GM21390 (cell line): Measurements from ENCODE around the gene CXCL10.

Source experiments
- ATAC-seq: cut with Tn5 transposase; IDR thresholded peaks from one replicate; pipeline ENCODE4 v1.9.1; 2021; ENCODE audit not compliant: unreplicated experiment

Gene CXCL10

DNA sequence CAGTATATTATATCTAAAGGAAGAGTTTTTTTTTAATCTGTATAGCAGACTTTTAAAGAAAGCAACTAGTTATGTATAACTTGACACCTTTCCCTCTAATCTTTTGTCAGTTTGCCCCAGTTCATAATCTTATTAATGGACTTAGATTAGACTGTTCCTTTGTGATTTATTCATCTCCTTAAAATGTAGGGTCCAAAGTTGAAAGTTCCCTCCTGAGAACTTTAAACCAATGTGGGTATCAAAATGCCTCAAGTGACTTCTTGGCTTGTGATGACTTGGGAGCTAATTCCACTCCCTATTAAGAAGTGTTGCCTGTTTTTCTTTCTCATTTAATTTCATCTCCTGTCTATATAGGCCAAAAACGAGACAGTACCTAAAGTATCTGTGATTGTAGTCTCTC, 26.2 kb downstream of the CXCL10 start:
- no peak for ATAC-seq

DNA sequence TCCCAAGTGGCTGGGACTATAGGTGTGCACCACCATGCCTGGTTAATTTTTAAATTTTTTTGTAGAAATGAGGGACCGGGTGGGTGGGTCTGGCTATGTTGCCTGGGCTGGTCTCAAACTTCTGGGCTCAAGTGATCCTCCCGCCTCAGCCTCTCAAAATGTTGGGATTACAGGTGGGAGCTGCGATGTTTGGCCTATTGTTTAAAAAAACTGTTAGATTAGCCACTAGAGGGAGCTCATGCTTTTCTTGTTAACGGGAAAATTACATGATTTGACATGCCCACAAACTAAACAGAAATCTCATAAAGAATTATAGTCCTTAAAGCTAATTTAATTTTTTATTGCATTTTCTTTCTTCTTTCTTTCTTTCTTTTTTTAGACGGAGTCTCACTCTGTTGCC, 27.6 kb downstream of the CXCL10 start:
- ATAC-seq: no peak

DNA sequence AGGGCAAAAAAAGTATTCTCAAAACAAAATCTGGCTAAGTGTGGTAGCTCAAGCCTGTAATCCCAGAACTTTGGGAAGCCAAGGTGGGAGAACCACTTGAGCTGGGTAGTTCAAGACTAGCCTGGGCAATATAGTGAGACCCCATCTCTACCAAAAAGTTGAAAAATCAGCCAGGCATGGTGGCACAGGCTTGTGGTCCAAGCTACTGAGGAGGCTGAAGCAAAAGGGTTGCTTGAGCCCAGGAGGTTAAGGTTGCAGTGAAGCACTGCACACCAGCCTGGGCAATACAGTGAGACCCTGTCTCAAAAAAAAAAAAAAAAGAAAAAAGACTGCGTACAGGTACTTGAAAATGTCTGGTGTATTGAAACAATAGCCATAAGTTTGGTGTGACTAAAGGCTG, 30.8 kb downstream of the CXCL10 start:
- no peak for ATAC-seq

DNA sequence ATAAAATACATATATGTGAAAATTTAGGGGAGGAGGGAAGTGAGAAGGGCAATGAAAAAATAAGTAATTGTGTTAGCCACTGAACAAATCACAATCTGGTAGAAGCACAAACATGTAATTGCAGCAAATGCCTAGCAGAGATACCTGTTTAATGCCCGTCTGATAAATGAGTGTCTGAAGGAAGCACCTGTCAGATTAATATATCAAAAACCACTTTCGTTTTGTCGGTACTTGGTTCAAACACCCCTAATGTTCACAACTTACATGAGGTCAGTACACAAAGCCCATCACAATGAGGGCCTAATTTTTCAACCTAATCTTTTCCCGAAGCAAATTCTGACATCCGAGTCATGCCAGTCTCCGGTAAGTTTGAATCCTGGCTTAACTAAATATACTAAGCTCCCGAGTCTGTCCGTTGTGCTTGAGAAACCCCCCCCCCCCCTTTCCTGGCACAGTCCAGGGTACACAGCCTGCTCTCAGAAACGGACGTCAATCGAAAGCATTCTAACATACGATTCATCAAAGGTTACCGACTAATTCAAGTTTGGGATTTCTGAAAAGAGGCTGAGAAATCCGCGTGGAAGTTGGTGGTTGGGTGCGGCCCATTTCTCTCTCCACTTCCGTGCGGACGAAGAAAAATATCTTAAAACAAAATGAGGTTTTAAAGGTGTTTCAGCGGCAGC, 33.3 kb downstream of the CXCL10 start:
- no peak for ATAC-seq

DNA sequence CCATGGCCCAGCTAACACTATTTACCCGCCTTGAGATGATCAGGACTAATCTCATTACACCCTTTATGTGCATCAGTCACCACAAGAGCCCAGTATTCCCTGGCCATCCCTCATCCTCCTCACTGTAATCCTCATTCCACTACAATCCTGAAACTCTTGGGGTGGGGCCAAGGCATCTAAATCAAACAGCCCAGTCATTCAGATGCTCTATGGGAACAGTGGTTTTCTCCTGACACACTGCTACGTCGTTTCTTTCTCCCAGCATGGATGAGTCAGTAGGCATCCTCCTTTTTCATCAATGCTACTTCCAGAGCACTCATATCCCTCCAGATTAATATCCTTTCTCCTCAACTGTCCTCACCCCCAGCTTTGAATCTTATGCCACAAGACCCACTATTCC, 38.2 kb downstream of the CXCL10 start:
- ATAC-seq: no peak

DNA sequence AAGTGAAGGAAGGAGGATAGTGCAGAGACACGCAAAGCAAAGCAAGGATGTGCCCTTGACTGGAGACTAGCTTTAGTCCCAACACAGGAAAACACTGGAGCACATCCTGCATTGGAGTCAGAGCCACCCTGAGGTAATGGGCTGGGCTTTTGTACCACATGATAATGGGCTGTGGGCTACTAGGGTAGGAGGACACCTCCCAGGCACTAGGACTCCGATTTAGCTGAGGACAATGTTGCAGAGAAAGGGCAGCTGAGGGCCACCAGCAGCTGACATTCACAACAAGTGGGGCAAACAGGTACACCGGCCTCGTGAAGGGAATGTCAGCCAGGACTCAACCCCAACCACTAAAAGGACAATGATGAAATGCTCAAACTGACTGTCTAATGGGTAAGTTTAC, 42.7 kb downstream of the CXCL10 start:
- ATAC-seq: no peak

DNA sequence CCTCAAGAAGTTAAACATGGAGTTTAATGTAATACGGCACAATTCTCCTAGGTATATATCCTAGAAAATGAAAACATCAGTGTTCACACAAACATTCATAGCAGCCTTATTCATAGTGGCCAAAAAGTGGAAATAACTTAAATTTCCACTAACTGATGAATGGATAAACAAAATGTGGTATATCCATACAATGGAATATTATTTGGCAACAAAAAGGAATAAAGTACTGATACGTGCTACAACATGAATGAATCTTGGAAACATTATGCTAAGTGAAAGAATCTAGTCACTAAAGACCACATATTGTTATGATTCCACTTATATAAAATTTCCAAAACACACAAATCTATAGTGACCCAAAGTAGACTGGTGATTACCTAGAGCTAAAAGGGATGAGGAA, 47.1 kb downstream of the CXCL10 start:
- no peak for ATAC-seq

DNA sequence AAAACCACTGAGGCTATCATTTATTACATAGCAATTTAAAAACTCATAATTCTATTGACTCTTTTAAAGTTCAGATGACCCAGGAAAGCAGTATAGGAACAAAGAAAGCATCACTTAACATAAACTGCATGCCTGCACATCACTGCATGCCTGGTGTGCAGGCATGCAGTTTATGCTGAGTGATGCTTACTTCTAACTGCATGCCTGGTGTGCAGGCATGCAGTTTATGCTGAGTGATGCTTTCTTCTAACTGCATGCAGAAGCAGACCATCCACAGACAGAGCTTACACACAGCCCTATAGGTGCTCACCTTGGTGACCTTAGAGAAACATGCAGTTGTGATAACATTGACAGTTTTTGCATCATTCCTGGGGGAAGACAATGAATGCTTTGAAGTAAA, 49.5 kb downstream of the CXCL10 start:
- no peak for ATAC-seq
